ENCODE results near the gene FOXJ3.

DNA sequence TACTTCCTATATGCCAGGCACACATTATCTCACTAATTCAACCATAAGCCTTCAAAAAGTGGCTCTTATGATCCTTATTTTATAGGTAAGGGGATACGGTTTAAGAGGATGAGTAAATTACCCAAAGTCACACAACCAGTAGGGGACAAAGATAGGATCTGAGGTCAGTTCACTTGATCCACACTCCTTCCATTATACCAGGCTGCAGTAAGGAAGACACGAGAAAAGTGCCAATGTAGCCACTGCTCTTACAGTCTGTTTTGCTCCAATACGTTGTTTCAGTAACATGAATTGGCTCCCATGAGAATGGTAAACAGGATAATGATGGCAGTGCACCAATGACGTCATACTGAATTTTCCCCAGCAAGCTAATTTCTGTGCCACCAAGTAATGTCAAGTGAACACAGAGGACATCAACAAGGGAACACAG lies 155.1 kb downstream of the FOXJ3 start:
- TF ChIP-seq, protein P1, sequence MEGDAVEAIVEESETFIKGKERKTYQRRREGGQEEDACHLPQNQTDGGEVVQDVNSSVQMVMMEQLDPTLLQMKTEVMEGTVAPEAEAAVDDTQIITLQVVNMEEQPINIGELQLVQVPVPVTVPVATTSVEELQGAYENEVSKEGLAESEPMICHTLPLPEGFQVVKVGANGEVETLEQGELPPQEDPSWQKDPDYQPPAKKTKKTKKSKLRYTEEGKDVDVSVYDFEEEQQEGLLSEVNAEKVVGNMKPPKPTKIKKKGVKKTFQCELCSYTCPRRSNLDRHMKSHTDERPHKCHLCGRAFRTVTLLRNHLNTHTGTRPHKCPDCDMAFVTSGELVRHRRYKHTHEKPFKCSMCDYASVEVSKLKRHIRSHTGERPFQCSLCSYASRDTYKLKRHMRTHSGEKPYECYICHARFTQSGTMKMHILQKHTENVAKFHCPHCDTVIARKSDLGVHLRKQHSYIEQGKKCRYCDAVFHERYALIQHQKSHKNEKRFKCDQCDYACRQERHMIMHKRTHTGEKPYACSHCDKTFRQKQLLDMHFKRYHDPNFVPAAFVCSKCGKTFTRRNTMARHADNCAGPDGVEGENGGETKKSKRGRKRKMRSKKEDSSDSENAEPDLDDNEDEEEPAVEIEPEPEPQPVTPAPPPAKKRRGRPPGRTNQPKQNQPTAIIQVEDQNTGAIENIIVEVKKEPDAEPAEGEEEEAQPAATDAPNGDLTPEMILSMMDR (IDR thresholded peaks at IDR 0.05): no peak
- no peak for TF ChIP-seq POLR2A (IDR thresholded peaks at IDR 0.05)
- no peak for TF ChIP-seq POLR2AphosphoS5 (IDR thresholded peaks at IDR 0.05)
